Gastroesophageal sphincter (tissue), 3 donors: ENCODE data around the gene ATP5F1E.
"Not testable (repeated sequence)": the region's sequence is repeated elsewhere in the genome, so short reads cannot be mapped to it uniquely, and the experiment has no call there.

Experiments
- CTCF ChIP-seq, 4 experiments: fragments of 200-600 bp in 2 of 4; fragments of 450-650 bp in 2 of 4; sonication (generic) in 1 of 4; IDR thresholded peaks; one replicate each; pipeline ENCODE4 v1.5.1; 2017 to 2019; ENCODE audit warnings: antibody characterized with exemption in 4 of 4, mild to moderate bottlenecking in 2 of 4, moderate library complexity in 2 of 4
- POLR2A ChIP-seq, 2 donors: fragments of 450-650 bp; IDR thresholded peaks; one replicate each; pipeline ENCODE4 v1.6.1; 2017; ENCODE audit warnings: antibody characterized with exemption in 2 of 2, mild to moderate bottlenecking in 2 of 2, moderate library complexity in 1 of 2

- TF ChIP-seq POLR2A, CTCF (IDR thresholded peaks at IDR 0.05): not testable (repeated sequence)
Observed at GRCh38 chr20:58983115-58983468, 49.0 kb downstream of the ATP5F1E start.
